HFF-Myc (cell line): Measurements from ENCODE around the gene LSM12.
"Not testable (repeated sequence)": the region's sequence is repeated elsewhere in the genome, so short reads cannot be mapped to it uniquely, and the experiment has no call there.

Experiments used
- DNase-seq: peaks from one replicate; pipeline ENCODE4 v3.0.0-alpha.2; 2011; ENCODE audit warnings: low read depth; ENCODE audit errors: extremely low read depth
- H3K4me3 ChIP-seq: replicated peaks from 2 replicates; pipeline ENCODE4 v1.5.1; 2011; ENCODE audit warnings: low read depth, mild to moderate bottlenecking, control low read depth, low read length
- TF ChIP-seq, protein P1 (sequence below): IDR thresholded peaks from 2 replicates; pipeline ENCODE4 v1.5.1; 2012; ENCODE audit warnings: mild to moderate bottlenecking, low read depth, low read length, control low read depth; ENCODE audit errors: missing control alignments

Gene LSM12

DNA sequence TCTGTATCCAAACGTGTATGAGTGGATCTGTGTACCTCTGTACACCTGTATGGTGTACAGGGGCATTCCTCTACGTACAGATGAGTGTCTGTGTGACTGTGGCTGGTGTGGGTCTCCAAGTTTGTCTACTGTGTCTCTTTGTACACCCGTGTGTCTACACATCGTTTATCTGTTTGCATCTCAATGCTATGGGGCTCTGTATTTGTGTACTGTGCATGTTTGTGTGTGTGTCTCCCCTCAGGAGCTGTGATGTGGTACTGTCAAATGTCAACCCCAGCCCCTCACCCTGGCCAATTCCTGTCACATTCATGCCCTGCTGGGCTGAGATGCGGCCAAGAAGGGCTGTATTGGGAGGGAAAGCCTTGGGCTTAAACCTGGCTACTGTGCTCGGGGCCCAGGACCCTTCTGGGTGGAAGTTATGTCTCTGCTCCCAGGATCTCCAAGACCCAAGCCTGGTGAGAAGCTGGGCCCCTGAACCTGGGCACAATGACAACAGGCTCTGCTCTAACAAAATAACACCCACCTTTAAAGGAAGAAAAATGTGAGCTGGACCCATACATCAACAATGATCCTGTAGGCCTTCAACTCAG, 65.5 kb downstream of the LSM12 start:
- TF ChIP-seq, protein P1, sequence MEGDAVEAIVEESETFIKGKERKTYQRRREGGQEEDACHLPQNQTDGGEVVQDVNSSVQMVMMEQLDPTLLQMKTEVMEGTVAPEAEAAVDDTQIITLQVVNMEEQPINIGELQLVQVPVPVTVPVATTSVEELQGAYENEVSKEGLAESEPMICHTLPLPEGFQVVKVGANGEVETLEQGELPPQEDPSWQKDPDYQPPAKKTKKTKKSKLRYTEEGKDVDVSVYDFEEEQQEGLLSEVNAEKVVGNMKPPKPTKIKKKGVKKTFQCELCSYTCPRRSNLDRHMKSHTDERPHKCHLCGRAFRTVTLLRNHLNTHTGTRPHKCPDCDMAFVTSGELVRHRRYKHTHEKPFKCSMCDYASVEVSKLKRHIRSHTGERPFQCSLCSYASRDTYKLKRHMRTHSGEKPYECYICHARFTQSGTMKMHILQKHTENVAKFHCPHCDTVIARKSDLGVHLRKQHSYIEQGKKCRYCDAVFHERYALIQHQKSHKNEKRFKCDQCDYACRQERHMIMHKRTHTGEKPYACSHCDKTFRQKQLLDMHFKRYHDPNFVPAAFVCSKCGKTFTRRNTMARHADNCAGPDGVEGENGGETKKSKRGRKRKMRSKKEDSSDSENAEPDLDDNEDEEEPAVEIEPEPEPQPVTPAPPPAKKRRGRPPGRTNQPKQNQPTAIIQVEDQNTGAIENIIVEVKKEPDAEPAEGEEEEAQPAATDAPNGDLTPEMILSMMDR = no peak
- H3K4me3 ChIP-seq = no peak overlapping the region

DNA sequence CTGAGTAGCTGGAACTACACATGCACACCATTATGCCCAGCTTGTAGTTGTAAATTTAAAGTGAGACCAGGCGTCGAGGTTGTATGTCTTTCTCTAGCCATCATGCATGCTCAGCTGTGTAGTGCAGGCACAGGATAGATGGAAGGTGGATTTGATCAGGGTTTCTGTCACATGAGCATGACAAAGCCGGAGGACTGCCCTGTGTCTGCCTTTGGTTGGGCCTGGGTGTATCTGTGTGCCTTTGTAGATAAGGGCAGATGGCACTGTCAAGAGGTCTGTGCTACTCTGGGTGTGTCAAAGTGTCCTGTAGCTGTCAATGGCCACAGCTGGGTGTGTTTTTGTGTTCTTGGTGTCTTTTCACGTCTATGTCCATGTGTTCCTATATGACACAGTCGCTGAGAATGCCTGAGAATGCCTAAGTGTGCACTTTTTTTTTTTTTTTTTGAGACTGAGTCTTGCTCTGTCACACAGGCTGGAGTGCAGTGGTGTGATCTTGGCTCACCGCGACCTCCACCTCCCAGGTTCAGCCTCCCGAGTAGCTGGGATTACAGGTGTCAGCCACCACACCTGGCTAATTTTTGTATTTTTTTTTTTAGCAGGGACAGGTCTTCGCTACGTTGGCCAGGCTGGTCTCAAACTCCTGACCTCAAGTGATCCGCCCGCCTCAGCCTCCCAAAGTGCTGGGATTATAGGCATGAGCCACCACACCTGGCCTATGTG, 66.2 kb downstream of the LSM12 start:
- H3K4me3 ChIP-seq = no peak overlapping the region
- no peak for DNase-seq
- TF ChIP-seq, protein P1 = no peak

More for the DNA sequence above, 65.5 kb downstream of the LSM12 start:
- DNase-seq = no peak

DNA sequence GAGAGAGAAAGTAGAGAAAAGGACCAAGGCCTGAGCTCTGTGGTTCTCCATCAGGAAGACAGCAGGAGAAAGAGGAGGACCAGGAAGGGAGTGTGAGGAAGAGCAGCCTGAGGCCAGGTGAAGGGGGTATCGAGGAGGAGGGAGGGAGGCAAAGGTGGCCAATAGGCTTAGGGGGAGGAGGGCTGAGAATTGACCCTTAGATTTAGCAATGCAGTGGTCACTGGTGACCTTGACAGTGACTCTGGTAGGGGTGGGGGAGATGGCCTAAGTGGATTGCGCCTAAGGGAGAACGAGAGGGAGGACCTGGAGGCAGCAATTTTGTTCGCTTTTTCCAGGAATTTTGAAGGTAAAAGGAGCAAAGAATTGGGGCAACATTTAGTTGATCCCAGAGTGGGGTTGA, 67.4 kb downstream of the LSM12 start:
- no peak for DNase-seq
- TF ChIP-seq, protein P1 = no peak
- H3K4me3 ChIP-seq = no peak overlapping the region

DNA sequence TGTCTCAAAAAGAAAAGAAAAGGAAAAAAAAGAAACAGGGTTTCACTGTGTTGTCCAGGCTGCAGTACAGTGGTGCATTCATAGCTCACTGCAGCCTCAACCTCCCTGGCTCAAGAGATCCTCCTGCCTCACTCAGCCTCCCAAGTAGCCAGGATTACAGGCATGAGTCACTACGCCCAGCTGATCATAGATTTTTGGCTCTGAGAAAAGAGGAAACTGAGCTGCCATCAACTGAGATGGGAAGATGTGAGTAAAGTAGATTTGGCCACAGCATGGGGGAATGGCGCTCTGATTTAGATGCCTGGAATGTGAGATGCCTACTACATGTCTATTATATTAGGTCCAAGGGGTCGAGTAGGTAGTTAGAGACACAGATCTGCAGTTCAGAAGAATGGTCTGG, 67.9 kb downstream of the LSM12 start:
- H3K4me3 ChIP-seq = no peak overlapping the region
- TF ChIP-seq, protein P1 = no peak
- DNase-seq = no peak

DNA sequence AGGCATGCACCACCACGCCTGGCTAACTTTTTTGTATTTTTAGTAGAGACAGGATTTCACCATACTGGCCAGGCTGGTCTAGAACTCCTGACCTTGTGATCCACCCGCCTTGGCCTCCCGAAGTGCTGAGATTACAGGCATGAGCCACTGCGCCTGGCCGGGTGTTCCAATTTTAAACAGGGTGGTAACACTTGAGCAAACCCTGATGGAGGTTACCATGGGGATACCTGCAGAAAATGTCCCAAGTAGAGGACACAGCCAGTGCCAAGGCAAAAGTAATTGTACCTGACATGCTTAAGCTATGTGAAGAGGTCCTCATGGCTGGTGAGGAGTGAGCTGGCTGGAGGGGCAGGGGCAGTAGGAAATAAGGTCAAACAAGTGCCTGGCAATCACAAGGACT, 69.3 kb downstream of the LSM12 start:
- DNase-seq, H3K4me3 ChIP-seq: not testable (repeated sequence)

DNA sequence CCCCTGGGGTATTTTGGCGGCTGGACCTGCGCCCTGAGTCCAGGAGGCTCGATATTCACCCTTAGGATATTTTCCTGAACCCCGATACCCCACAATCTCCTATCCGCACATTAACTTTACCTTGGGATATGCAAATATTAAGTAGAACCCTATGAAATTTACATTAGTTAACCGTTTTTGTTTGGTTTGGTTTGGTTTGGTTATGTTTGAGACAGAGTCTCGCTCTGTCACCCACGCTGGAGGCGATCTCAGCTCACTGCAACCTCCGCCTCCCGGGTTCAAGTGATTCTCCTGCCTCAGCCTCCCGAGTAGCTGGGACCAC, 71.4 kb downstream of the LSM12 start:
- DNase-seq = no peak
- TF ChIP-seq, protein P1 = no peak
- H3K4me3 ChIP-seq = peak overlapping the region; percentile 38; the same call in 1 of the 2 replicates

DNA sequence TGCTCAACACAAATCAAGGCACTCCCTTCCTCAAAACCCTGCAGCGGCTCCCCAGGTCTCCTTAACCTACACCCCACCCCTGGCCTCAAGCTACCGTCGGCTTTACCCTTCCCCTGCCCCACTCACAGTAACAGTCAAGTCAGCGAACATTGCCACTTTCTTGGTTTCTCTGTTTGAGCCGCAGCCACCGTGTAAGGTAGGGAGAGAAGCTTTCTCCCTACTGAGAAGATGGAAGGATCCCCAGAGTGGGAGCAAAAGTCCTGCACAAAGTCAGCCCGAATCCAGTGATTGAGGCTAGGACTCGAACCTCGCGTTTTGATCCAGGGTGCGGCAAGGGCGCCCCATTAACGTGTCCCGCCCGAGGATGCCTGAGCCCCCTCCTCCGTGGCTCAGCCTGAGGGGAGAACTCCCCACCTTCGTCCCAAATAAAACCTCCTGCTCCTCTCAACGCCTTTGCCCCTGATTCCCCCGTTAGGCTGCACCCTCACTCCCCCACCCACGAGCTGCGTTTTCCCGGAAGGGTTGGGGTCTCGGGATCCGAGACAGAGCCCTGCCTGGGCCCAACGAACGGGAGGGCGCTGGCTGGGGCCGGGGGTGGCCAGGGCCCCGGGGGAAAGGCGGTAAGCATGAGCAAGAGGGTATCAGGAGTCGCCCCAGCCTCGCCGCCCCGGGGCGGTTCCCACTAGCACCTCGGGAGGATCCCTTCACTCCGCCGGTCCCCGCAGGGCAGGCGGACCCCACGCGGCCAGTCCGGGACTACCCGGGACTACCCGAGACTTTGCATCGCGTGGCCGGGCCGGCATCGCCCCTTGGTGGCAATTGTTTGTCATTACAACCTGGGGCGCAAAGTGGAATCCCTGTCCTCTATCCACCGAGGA, 72.0 kb downstream of the LSM12 start:
- TF ChIP-seq, protein P1 = peak; percentile 78
- no peak for DNase-seq
- H3K4me3 ChIP-seq = peak overlapping the region; percentile 38
